SK-N-SH (cell line): ENCODE results near the gene USB1. TPM values are rescaled to one million over a fixed set of nuclear protein-coding genes. Genes with fewer than 3 reads are reported as not detected.

Source experiments
- CTCF ChIA-PET: fragments of 300-600, 350-600 bp; formaldehyde crosslinking; extraction: SDS; loops from one replicate; lab custom pipeline; 2021; lab: Yijun Ruan, JAX
- POLR2A ChIA-PET: fragments of 350-600 bp; sonication (Branson Sonifier 250); formaldehyde crosslinking; extraction: SDS; loops from one replicate; lab custom pipeline; 2020; ENCODE audit warnings: antibody characterized with exemption, inconsistent platforms; lab: Yijun Ruan, JAX
- DNase-seq: peaks from one replicate; pipeline ENCODE4 v3.0.0; 2012
- H2AFZ ChIP-seq: fragments of 200-600 bp; sonication (generic); 2 replicates; pipeline ENCODE4 v1.8.1; 2016; ENCODE audit warnings: antibody characterized with exemption, mild to moderate bottlenecking, low read depth
- H3F3A ChIP-seq: fragments of 200-600 bp; sonication (generic); replicated peaks from 2 replicates; pipeline ENCODE3; 2016; ENCODE audit warnings: antibody characterized with exemption, mild to moderate bottlenecking; ENCODE audit not compliant: insufficient read depth
- H3K27ac ChIP-seq, 2 experiments: fragments of 200-500 bp in 1 of 2; fragments of 200-600 bp in 1 of 2; sonication (Bioruptor generic) in 1 of 2; sonication (generic), shearing (Covaris generic) in 1 of 2; 2 replicates each; pipeline versions ENCODE4 v1.5.1 to v1.6.1; 2014 to 2016; ENCODE audit warnings: low read depth in 2 of 2, inconsistent platforms in 1 of 2, low read length in 1 of 2, mild to moderate bottlenecking in 1 of 2, mixed read lengths in 1 of 2
- H3K27me3 ChIP-seq: fragments of 200-600 bp; sonication (generic), shearing (Covaris generic); 2 replicates; pipeline ENCODE4 v1.6.1; 2016; ENCODE audit warnings: mixed run types; ENCODE audit not compliant: insufficient read depth
- H3K36me3 ChIP-seq, 2 experiments: fragments of 200-500 bp in 1 of 2; fragments of 200-600 bp in 1 of 2; sonication (Bioruptor generic) in 1 of 2; sonication (generic) in 1 of 2; replicated peaks in 1 of 2; 2 replicates each; pipeline versions ENCODE3 to v1.5.1; 2014 to 2016; ENCODE audit warnings: low read length in 1 of 2, mild to moderate bottlenecking in 1 of 2; ENCODE audit not compliant: insufficient read depth in 2 of 2, control insufficient read depth in 1 of 2
- H3K4me1 ChIP-seq, 2 experiments: fragments of 200-500 bp in 1 of 2; fragments of 200-600 bp in 1 of 2; sonication (Bioruptor generic) in 1 of 2; sonication (generic), shearing (Covaris generic) in 1 of 2; 2 replicates each; pipeline versions ENCODE4 v1.5.1 to v1.6.1; 2014 to 2016; ENCODE audit warnings: low read depth in 1 of 2, low read length in 1 of 2, mixed run types in 1 of 2; ENCODE audit not compliant: insufficient read depth in 2 of 2, control insufficient read depth in 1 of 2
- H3K4me2 ChIP-seq: fragments of 200-600 bp; sonication (generic), shearing (Covaris generic); 2 replicates; pipeline ENCODE4 v1.6.1; 2017; ENCODE audit warnings: mixed run types
- H3K4me3 ChIP-seq, 2 experiments: fragments of 200-500 bp in 1 of 2; fragments of 200-600 bp in 1 of 2; sonication (Bioruptor generic) in 1 of 2; sonication (generic), shearing (Covaris generic) in 1 of 2; 2 replicates each; pipeline versions ENCODE4 v1.5.1 to v1.8.1; 2014 to 2016; ENCODE audit warnings: low read depth in 2 of 2, inconsistent platforms in 1 of 2, low read length in 1 of 2, mild to moderate bottlenecking in 1 of 2, mixed read lengths in 1 of 2, moderate library complexity in 1 of 2
- H3K79me2 ChIP-seq: fragments of 200-600 bp; sonication (generic); 2 replicates; pipeline ENCODE4 v1.8.1; 2017; ENCODE audit warnings: mild to moderate bottlenecking; ENCODE audit not compliant: insufficient read depth
- H3K9ac ChIP-seq: fragments of 200-600 bp; sonication (generic); 2 replicates; pipeline ENCODE4 v1.6.1; 2017; ENCODE audit warnings: mixed run types
- H3K9me2 ChIP-seq: fragments of 200-600 bp; sonication (generic); 2 replicates; pipeline ENCODE4 v1.6.1; 2017; ENCODE audit warnings: mixed run types
- H3K9me3 ChIP-seq: fragments of 200-600 bp; sonication (generic); 2 replicates; pipeline ENCODE4 v1.6.1; 2017; ENCODE audit warnings: mixed run types, mild to moderate bottlenecking, moderate library complexity
- H4K20me1 ChIP-seq: fragments of 200-600 bp; sonication (generic); 2 replicates; pipeline ENCODE4 v1.6.1; 2017; ENCODE audit warnings: mild to moderate bottlenecking, mixed run types; ENCODE audit not compliant: insufficient read depth
- FOSL2 ChIP-seq: IDR thresholded peaks from 2 replicates; pipeline ENCODE4 v1.4.0; 2012; ENCODE audit warnings: low read depth, mild to moderate bottlenecking, moderate library complexity, borderline replicate concordance
- FOXM1 ChIP-seq: IDR thresholded peaks from 2 replicates; pipeline ENCODE4 v1.4.0; 2012; ENCODE audit warnings: low read depth, mild to moderate bottlenecking
- MXI1 ChIP-seq: IDR thresholded peaks from 2 replicates; pipeline ENCODE4 v1.6.1; 2012; ENCODE audit warnings: mild to moderate bottlenecking, low read depth, low read length, improper control_type of control experiment
- NFIC ChIP-seq: IDR thresholded peaks from 2 replicates; pipeline ENCODE4 v1.4.0; 2012; ENCODE audit warnings: borderline replicate concordance
- NRF1 ChIP-seq: IDR thresholded peaks from 2 replicates; pipeline ENCODE4 v1.6.1; 2012; ENCODE audit warnings: low read depth, mild to moderate bottlenecking, low read length
- PBX3 ChIP-seq: IDR thresholded peaks from 2 replicates; pipeline ENCODE4; 2012
- RCOR1 ChIP-seq: fragments of 150-350 bp; IDR thresholded peaks from 2 replicates; pipeline ENCODE4 v1.6.1; 2017; ENCODE audit warnings: antibody characterized with exemption, low read length
- RXRA ChIP-seq: IDR thresholded peaks from 2 replicates; pipeline ENCODE4 v1.4.0; 2012; ENCODE audit warnings: low read depth, mild to moderate bottlenecking, borderline replicate concordance
- YY1 ChIP-seq: IDR thresholded peaks from 2 replicates; pipeline ENCODE4 v1.4.0; 2012; ENCODE audit warnings: low read depth, mild to moderate bottlenecking
- ZBTB33 ChIP-seq: IDR thresholded peaks from 2 replicates; pipeline ENCODE4 v1.4.0; 2012; ENCODE audit warnings: low read depth, borderline replicate concordance
- WGBS: methylation state at CpG from one replicate; pipeline ENCODE4 v1.1.6; 2017; ENCODE audit warnings: low lambda C conversion rate; 5-methylcytosine and 5-hydroxymethylcytosine counted together
- polyA plus RNA-seq, 3 experiments: library from polyadenylated mRNA; depleted of rRNA; stranded (reverse); fragments of >200 nt; gene quantifications; 2 replicates each; pipeline ENCODE4 v1.2.3, GENCODE V29; 2012
- TF ChIP-seq, protein P1 (sequence below): fragments of 150-350 bp; IDR thresholded peaks from 2 replicates; pipeline ENCODE4 v1.6.1; 2016; ENCODE audit warnings: mild to moderate bottlenecking, low read depth, low read length
- TF ChIP-seq, protein P2 (sequence below): fragments of 150-350 bp; IDR thresholded peaks from 2 replicates; pipeline ENCODE4 v1.6.1; 2017; ENCODE audit warnings: antibody characterized with exemption, low read length, low read depth, borderline replicate concordance
- TF ChIP-seq, protein P3 (sequence below): fragments of 200-600 bp; sonication (generic); IDR thresholded peaks from 2 replicates; pipeline ENCODE4 v1.6.1; 2017; ENCODE audit warnings: antibody characterized with exemption, mild to moderate bottlenecking, moderate library complexity
- TF ChIP-seq, protein P4 (sequence below): IDR thresholded peaks from 2 replicates; pipeline ENCODE4 v1.6.1; 2012; ENCODE audit warnings: mild to moderate bottlenecking, low read depth, low read length, moderate library complexity

USB1 gene
- polyA plus RNA-seq, 1 of the 3 experiments (the other 2 are of a cell fraction): 94.1 TPM

DNA sequence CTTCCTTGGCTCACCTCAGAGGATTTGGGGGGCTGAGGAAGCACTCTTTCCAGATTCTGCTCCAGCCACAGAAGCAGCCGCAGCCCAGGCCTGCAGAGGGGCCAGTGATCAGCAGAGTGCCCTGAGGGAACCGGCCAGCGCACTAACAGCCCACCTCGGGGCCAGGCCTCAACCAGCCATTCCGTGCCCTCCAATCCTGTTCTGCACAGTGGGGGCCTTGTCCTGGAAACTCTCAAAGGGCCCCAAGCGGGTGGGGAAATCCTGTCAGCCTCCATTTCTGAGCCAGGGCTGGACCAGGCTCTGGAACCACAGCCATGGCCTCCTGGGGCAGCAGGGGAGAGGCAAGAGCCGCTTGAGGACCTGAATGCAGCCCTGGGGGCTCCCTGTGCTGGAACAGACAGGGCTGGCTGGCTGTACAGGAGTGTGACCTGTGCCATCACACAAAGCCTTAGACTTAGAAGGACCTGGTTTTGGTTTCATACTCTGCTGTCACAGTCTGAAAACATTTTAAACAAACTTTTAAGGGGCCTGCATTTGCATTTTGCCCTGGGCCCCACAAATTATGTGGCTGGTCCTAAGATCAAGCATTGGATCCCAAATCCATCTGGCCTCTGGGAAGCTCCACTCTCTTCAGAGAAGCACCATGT lies 40.3 kb upstream of the USB1 start (continued):
- TF ChIP-seq, protein P1, sequence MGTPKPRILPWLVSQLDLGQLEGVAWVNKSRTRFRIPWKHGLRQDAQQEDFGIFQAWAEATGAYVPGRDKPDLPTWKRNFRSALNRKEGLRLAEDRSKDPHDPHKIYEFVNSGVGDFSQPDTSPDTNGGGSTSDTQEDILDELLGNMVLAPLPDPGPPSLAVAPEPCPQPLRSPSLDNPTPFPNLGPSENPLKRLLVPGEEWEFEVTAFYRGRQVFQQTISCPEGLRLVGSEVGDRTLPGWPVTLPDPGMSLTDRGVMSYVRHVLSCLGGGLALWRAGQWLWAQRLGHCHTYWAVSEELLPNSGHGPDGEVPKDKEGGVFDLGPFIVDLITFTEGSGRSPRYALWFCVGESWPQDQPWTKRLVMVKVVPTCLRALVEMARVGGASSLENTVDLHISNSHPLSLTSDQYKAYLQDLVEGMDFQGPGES: no peak
- no peak for TF ChIP-seq PBX3
- no peak for TF ChIP-seq NRF1
- TF ChIP-seq, protein P2, sequence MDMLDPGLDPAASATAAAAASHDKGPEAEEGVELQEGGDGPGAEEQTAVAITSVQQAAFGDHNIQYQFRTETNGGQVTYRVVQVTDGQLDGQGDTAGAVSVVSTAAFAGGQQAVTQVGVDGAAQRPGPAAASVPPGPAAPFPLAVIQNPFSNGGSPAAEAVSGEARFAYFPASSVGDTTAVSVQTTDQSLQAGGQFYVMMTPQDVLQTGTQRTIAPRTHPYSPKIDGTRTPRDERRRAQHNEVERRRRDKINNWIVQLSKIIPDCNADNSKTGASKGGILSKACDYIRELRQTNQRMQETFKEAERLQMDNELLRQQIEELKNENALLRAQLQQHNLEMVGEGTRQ: no peak
- TF ChIP-seq FOSL2: no peak

- H3K27me3 ChIP-seq: peaks cover 8% of the 10 kb centered on the region; the same call in 1 of the 2 replicates
- no peaks in the 10 kb centered on the region for H3F3A ChIP-seq
- ChIA-PET POLR2A (no interaction called here), CTCF (no interaction called here)
- no peaks in the 10 kb centered on the region for H3K36me3 ChIP-seq
- WGBS: 16% methylated on average over 2 of the region's 2 CpGs
- DNase-seq: no peak
- H3K9ac ChIP-seq: no peak overlapping the region
- no peak overlapping the region for H3K4me3 ChIP-seq
- no peak overlapping the region for H3K4me2 ChIP-seq
- no peak overlapping the region for H2AFZ ChIP-seq
- no peaks in the 10 kb centered on the region for H3K9me3 ChIP-seq
- no peak overlapping the region for H3K27ac ChIP-seq
- H3K9me2 ChIP-seq: no peaks in the 10 kb centered on the region
- no peaks in the 10 kb centered on the region for H4K20me1 ChIP-seq
- TF ChIP-seq YY1: no peak
- TF ChIP-seq RCOR1: no peak
- TF ChIP-seq, protein P2: no peak
- TF ChIP-seq FOSL2: no peak
- TF ChIP-seq, protein P3, sequence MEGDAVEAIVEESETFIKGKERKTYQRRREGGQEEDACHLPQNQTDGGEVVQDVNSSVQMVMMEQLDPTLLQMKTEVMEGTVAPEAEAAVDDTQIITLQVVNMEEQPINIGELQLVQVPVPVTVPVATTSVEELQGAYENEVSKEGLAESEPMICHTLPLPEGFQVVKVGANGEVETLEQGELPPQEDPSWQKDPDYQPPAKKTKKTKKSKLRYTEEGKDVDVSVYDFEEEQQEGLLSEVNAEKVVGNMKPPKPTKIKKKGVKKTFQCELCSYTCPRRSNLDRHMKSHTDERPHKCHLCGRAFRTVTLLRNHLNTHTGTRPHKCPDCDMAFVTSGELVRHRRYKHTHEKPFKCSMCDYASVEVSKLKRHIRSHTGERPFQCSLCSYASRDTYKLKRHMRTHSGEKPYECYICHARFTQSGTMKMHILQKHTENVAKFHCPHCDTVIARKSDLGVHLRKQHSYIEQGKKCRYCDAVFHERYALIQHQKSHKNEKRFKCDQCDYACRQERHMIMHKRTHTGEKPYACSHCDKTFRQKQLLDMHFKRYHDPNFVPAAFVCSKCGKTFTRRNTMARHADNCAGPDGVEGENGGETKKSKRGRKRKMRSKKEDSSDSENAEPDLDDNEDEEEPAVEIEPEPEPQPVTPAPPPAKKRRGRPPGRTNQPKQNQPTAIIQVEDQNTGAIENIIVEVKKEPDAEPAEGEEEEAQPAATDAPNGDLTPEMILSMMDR: no peak
- no peak for TF ChIP-seq ZBTB33
- TF ChIP-seq RXRA: no peak
- no peak for TF ChIP-seq MXI1
- no peak for TF ChIP-seq NRF1
- no peak for TF ChIP-seq FOXM1
- no peak for TF ChIP-seq NFIC
- TF ChIP-seq, protein P4, sequence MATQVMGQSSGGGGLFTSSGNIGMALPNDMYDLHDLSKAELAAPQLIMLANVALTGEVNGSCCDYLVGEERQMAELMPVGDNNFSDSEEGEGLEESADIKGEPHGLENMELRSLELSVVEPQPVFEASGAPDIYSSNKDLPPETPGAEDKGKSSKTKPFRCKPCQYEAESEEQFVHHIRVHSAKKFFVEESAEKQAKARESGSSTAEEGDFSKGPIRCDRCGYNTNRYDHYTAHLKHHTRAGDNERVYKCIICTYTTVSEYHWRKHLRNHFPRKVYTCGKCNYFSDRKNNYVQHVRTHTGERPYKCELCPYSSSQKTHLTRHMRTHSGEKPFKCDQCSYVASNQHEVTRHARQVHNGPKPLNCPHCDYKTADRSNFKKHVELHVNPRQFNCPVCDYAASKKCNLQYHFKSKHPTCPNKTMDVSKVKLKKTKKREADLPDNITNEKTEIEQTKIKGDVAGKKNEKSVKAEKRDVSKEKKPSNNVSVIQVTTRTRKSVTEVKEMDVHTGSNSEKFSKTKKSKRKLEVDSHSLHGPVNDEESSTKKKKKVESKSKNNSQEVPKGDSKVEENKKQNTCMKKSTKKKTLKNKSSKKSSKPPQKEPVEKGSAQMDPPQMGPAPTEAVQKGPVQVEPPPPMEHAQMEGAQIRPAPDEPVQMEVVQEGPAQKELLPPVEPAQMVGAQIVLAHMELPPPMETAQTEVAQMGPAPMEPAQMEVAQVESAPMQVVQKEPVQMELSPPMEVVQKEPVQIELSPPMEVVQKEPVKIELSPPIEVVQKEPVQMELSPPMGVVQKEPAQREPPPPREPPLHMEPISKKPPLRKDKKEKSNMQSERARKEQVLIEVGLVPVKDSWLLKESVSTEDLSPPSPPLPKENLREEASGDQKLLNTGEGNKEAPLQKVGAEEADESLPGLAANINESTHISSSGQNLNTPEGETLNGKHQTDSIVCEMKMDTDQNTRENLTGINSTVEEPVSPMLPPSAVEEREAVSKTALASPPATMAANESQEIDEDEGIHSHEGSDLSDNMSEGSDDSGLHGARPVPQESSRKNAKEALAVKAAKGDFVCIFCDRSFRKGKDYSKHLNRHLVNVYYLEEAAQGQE: no peak
- no peaks in the 10 kb centered on the region for H3K79me2 ChIP-seq
- peaks cover 0 to 3% of the 10 kb centered on the region in 2 experiments; a peak in 1 of 4 replicates for H3K4me1 ChIP-seq
These were observed 39.7 kb upstream of the USB1 start for GRCh38 chr16:57961538-57961937.
